DMS 273 (cell line): ENCODE results near the gene TBC1D7.

Source experiments
- DNase-seq: peaks from one replicate; lab custom pipeline; 2025; ENCODE audit not compliant: unreplicated experiment; lab: John Stamatoyannopoulos, UW

TBC1D7 gene

GRCh38 chr6:13357551-13358075 lies 29.3 kb upstream of the TBC1D7 start:
- DNase-seq: no peak

- DNase-seq: no peak
Observed at GRCh38 chr6:13355999-13356785, 27.9 kb upstream of the TBC1D7 start.

GRCh38 chr6:13355043-13355945 lies 27.0 kb upstream of the TBC1D7 start:
- DNase-seq: peak; percentile 41

- DNase-seq: peak; percentile 32
Observed at GRCh38 chr6:13354331-13355042, 26.1 kb upstream of the TBC1D7 start.

GRCh38 chr6:13352165-13352564 lies 23.8 kb upstream of the TBC1D7 start:
- no peak for DNase-seq

GRCh38 chr6:13351271-13351670 lies 22.9 kb upstream of the TBC1D7 start:
- DNase-seq: no peak

- no peak for DNase-seq
Observed at GRCh38 chr6:13349811-13350506, 21.6 kb upstream of the TBC1D7 start.

GRCh38 chr6:13348334-13349113 lies 20.2 kb upstream of the TBC1D7 start:
- no peak for DNase-seq

- DNase-seq: no peak
Observed at GRCh38 chr6:13346245-13346644, 17.9 kb upstream of the TBC1D7 start.

GRCh38 chr6:13342414-13343019 lies 14.2 kb upstream of the TBC1D7 start:
- no peak for DNase-seq

- no peak for DNase-seq
Observed at GRCh38 chr6:13339863-13340630, 11.7 kb upstream of the TBC1D7 start.

GRCh38 chr6:13338038-13338437 lies 9.7 kb upstream of the TBC1D7 start:
- DNase-seq: no peak

GRCh38 chr6:13336553-13336952 lies 8.2 kb upstream of the TBC1D7 start:
- peak; percentile 93 for DNase-seq

GRCh38 chr6:13334953-13335352 lies 6.6 kb upstream of the TBC1D7 start:
- no peak for DNase-seq

- no peak for DNase-seq
Observed at GRCh38 chr6:13332349-13332706, 4.0 kb upstream of the TBC1D7 start.

- DNase-seq: peak; percentile 62
Observed at GRCh38 chr6:13331516-13332348, 3.4 kb upstream of the TBC1D7 start.

GRCh38 chr6:13328875-13329183 lies 492 bp upstream of the TBC1D7 start:
- DNase-seq: no peak

GRCh38 chr6:13327691-13328075 lies 654 bp downstream of the TBC1D7 start:
- peak; percentile 51 for DNase-seq
